GM21717 (cell line): ENCODE results near the gene INTS4.
"Not testable (repeated sequence)": the region's sequence is repeated elsewhere in the genome, so short reads cannot be mapped to it uniquely, and the experiment has no call there.

ENCODE experiments used
- ATAC-seq: cut with Tn5 transposase; IDR thresholded peaks from one replicate; pipeline ENCODE4 v1.9.1; 2021; ENCODE audit warnings: mild to moderate bottlenecking, moderate library complexity; ENCODE audit not compliant: unreplicated experiment

The INTS4 gene

GRCh38 chr11:77959434-77959833, 35.0 kb downstream of the INTS4 start:
- no peak for ATAC-seq

- ATAC-seq: not testable (repeated sequence)
Measured at GRCh38 chr11:77958583-77959177, 35.8 kb downstream of the INTS4 start.

GRCh38 chr11:77943296-77943695, 51.2 kb downstream of the INTS4 start:
- ATAC-seq: not testable (repeated sequence)

GRCh38 chr11:77942465-77942864, 52.0 kb downstream of the INTS4 start:
- not testable (repeated sequence) for ATAC-seq

GRCh38 chr11:77933596-77933995, 60.9 kb downstream of the INTS4 start:
- ATAC-seq: not testable (repeated sequence)

- not testable (repeated sequence) for ATAC-seq
Measured at GRCh38 chr11:77930334-77931208, 63.9 kb downstream of the INTS4 start.

GRCh38 chr11:77917713-77918112, 76.8 kb downstream of the INTS4 start:
- not testable (repeated sequence) for ATAC-seq

GRCh38 chr11:77914307-77914791, 80.1 kb downstream of the INTS4 start:
- ATAC-seq: not testable (repeated sequence)

GRCh38 chr11:77913608-77914306, 80.7 kb downstream of the INTS4 start:
- not testable (repeated sequence) for ATAC-seq

GRCh38 chr11:77910828-77911227, 83.6 kb downstream of the INTS4 start:
- not testable (repeated sequence) for ATAC-seq

GRCh38 chr11:77909277-77909676, 85.2 kb downstream of the INTS4 start:
- ATAC-seq: no peak

GRCh38 chr11:77908835-77909234, 85.6 kb downstream of the INTS4 start:
- ATAC-seq: no peak

GRCh38 chr11:77894949-77895348, 99.5 kb downstream of the INTS4 start:
- not testable (repeated sequence) for ATAC-seq

GRCh38 chr11:77891703-77892102, 102.8 kb downstream of the INTS4 start:
- not testable (repeated sequence) for ATAC-seq

- not testable (repeated sequence) for ATAC-seq
Measured at GRCh38 chr11:77891256-77891655, 103.2 kb downstream of the INTS4 start.

GRCh38 chr11:77890619-77891056, 103.8 kb downstream of the INTS4 start:
- ATAC-seq: not testable (repeated sequence)

GRCh38 chr11:77890100-77890614, 104.3 kb downstream of the INTS4 start:
- ATAC-seq: not testable (repeated sequence)

- not testable (repeated sequence) for ATAC-seq
Measured at GRCh38 chr11:77889045-77889444, 105.4 kb downstream of the INTS4 start.

GRCh38 chr11:77886401-77886800, 108.1 kb downstream of the INTS4 start:
- ATAC-seq: no peak

- no peak for ATAC-seq
Measured at GRCh38 chr11:77884829-77885190, 109.7 kb downstream of the INTS4 start.
